GM12878 (cell line): ENCODE measurements around the gene TCF25. TPM values are rescaled to one million over a fixed set of nuclear protein-coding genes. Genes with fewer than 3 reads are reported as not detected.

Experiments
- ATAC-seq: fragments of 200-7000 bp; cut with Tn5 transposase; 3 replicates; pipeline ENCODE4 v1.9.1; 2020; ENCODE audit warnings: mild to moderate bottlenecking, moderate library complexity
- BruUV-seq: library from RNA; stranded (reverse); fragments of 400-500 nt; replicated peaks from 2 replicates; lab custom pipeline; 2021; lab: Mats Ljungman, UMichigan
- CTCF ChIA-PET: fragments of 300-600 bp; sonication (Branson Sonifier 250); formaldehyde crosslinking; extraction: SDS; loops from one replicate; lab custom pipeline; 2021; ENCODE audit warnings: inconsistent platforms; lab: Yijun Ruan, JAX
- POLR2A ChIA-PET: fragments of 350-600 bp; formaldehyde crosslinking; extraction: SDS; loops from one replicate; lab custom pipeline; 2021; ENCODE audit warnings: inconsistent platforms; lab: Charles Lee
- RAD21 ChIA-PET: fragments of 300-600 bp; sonication (Branson Sonifier 250); formaldehyde crosslinking; loops from one replicate; lab custom pipeline; 2023; ENCODE audit warnings: antibody characterized with exemption; ENCODE audit not compliant: unreplicated experiment; lab: Charles Lee
- SMC1A ChIA-PET: fragments of 300-600 bp; sonication (Branson Sonifier 250); formaldehyde crosslinking; loops from one replicate; lab custom pipeline; 2023; ENCODE audit not compliant: unreplicated experiment, uncharacterized antibody; lab: Charles Lee
- DNase-seq: peaks from one replicate; pipeline ENCODE4 v3.0.0-alpha.2; 2011; ENCODE audit warnings: low read depth, low spot score
- FAIRE-seq: peaks from 3 replicates; lab custom pipeline; 2011; peaks lifted over from hg19 to GRCh38; lab: Jason Lieb, UNC
- H2AFZ ChIP-seq: 2 replicates; pipeline ENCODE4 v1.6.0; 2011; ENCODE audit warnings: low read depth, low read length, control low read depth; ENCODE audit not compliant: control insufficient read depth
- H3K27ac ChIP-seq: 2 replicates; pipeline ENCODE4 v1.5.1; 2011; ENCODE audit warnings: control low read depth; ENCODE audit not compliant: control insufficient read depth, insufficient read depth
- H3K27me3 ChIP-seq, 2 experiments: replicated peaks in 1 of 2; 2 replicates each; pipeline versions ENCODE4 v1.6.0 to v1.6.1; 2011; ENCODE audit warnings: low read length in 1 of 2; ENCODE audit not compliant: control insufficient read depth in 2 of 2, insufficient read depth in 2 of 2
- H3K36me3 ChIP-seq, 2 experiments: 2 replicates each; pipeline ENCODE4 v1.5.1; 2011; ENCODE audit warnings: low read length in 1 of 2; ENCODE audit not compliant: control insufficient read depth in 2 of 2, insufficient read depth in 2 of 2
- H3K4me1 ChIP-seq: 2 replicates; pipeline ENCODE4 v1.6.1; 2011; ENCODE audit warnings: mild to moderate bottlenecking, low read length, moderate library complexity, mixed read lengths; ENCODE audit not compliant: control insufficient read depth, insufficient read depth
- H3K4me2 ChIP-seq: 2 replicates; pipeline ENCODE4 v1.6.0; 2011; ENCODE audit warnings: control low read depth; ENCODE audit not compliant: control insufficient read depth, insufficient read depth
- H3K4me3 ChIP-seq: fragments of 200-600 bp; sonication (generic); 2 replicates; pipeline ENCODE4 v1.5.1; 2016
- H3K79me2 ChIP-seq: 2 replicates; pipeline ENCODE4 v1.6.0; 2011; ENCODE audit warnings: low read length; ENCODE audit not compliant: control insufficient read depth, insufficient read depth
- H3K9ac ChIP-seq: 2 replicates; pipeline ENCODE4 v1.8.0; 2011; ENCODE audit warnings: low read length, control low read depth, mixed read lengths; ENCODE audit not compliant: control insufficient read depth, insufficient read depth
- H3K9me3 ChIP-seq: replicated peaks from 3 replicates; pipeline ENCODE4 v1.5.1; 2011; ENCODE audit warnings: mild to moderate bottlenecking, low read length; ENCODE audit not compliant: control insufficient read depth, insufficient read depth
- H4K20me1 ChIP-seq: 2 replicates; pipeline ENCODE4 v1.6.0; 2011; ENCODE audit not compliant: control insufficient read depth, insufficient read depth
- SMAD1 ChIP-seq: fragments of 450-650 bp; IDR thresholded peaks from 2 replicates; pipeline ENCODE4 v1.6.1; 2018; ENCODE audit warnings: mild to moderate bottlenecking, low read depth; ENCODE audit not compliant: partially characterized antibody
- WGBS: methylation state at CpG from one replicate; pipeline ENCODE4 v1.1.6; 2016; ENCODE audit warnings: low lambda C conversion rate; ENCODE audit not compliant: insufficient replicate concordance, insufficient coverage; ENCODE audit errors: missing lambda C conversion rate; 5-methylcytosine and 5-hydroxymethylcytosine counted together
- in situ Hi-C: fragments of 300-500 bp; cut with MboI; formaldehyde crosslinking; loops from 9 replicates; pipeline ENCODE4 v1.14.3; 2018; ENCODE audit warnings: mixed read lengths
- intact Hi-C: fragments of 100-400 bp; cut with micrococcal nuclease; formaldehyde crosslinking; loops from one replicate; pipeline ENCODE4 v1.14.2; 2022; ENCODE audit not compliant: unreplicated experiment
- polyA plus RNA-seq, 11 experiments: library from polyadenylated mRNA; depleted of rRNA in 4 of 11; unstranded in 6 of 11; stranded (reverse) in 5 of 11; fragments of >200 nt; fragmentation: Nextera tagmentation in 4 of 11; fragmentation: Illumina TruSeq in 1 of 11; extraction: Ambion mirVana in 4 of 11; extraction: Trizol in 1 of 11; gene quantifications; 1 replicate in 1 of 11; 2 replicates in 10 of 11; pipeline versions ENCODE4 v1.2.1 to v1.2.3, GENCODE V29; 2011 to 2016; ENCODE audit warnings: inconsistent platforms in 2 of 11, missing spikeins in 2 of 11, low read depth in 1 of 11
- total RNA-seq, 4 experiments: library from RNA; depleted of rRNA in 3 of 4; stranded (reverse); fragments of >200 nt in 3 of 4; fragmentation: Illumina TruSeq in 1 of 4; extraction: Trizol in 1 of 4; gene quantifications; 2 replicates each; pipeline versions ENCODE4 v1.2.1 to v1.2.3, GENCODE V29; 2013 to 2021
- TF ChIP-seq, protein P1 (sequence below): fragments of 450-650 bp; IDR thresholded peaks from 2 replicates; pipeline ENCODE4 v1.6.1; 2017; ENCODE audit warnings: mild to moderate bottlenecking, moderate library complexity

Gene TCF25
- total and polyA plus RNA-seq, 10 of the 15 experiments (the other 5 are each of a cell fraction or from before 2014, with no cell fraction given), result 8.4 to 130 (median 89.4) TPM

DNA sequence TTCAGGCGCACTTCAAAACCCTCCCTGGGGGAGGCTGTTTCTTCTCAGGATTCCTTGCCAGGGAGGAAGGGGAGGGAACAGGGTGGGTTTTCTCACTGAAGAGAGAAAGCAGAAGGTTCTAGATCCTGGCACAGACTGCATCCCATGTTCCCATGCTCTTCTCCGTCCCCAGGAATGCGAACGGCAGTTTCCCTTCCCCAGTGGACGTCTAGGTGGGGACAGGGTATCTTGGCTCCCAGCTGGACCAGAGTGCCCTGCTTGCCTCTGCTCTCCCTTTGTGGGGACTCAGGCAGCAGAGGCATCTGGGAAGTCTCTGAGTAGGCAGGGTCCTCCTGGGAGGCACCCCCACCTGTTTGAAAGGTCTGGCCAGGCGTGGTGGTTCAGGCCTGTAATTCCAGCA lies 3.0 kb upstream of the TCF25 start:
- intact Hi-C loops, result no loop called here
- H3K4me2 ChIP-seq, result no peak overlapping the region
- DNase-seq (no peak), FAIRE-seq (no peak), ATAC-seq (no peak)
- in situ Hi-C loops, result no loop called here
- H3K9me3 ChIP-seq, result peaks cover 1% of the 10 kb centered on the region; the same call in 2 of the 3 replicates
- no peak overlapping the region for H3K27ac ChIP-seq
- H3K9ac ChIP-seq, result no peak overlapping the region
- TF ChIP-seq SMAD1, result no peak
- TF ChIP-seq, protein P1, sequence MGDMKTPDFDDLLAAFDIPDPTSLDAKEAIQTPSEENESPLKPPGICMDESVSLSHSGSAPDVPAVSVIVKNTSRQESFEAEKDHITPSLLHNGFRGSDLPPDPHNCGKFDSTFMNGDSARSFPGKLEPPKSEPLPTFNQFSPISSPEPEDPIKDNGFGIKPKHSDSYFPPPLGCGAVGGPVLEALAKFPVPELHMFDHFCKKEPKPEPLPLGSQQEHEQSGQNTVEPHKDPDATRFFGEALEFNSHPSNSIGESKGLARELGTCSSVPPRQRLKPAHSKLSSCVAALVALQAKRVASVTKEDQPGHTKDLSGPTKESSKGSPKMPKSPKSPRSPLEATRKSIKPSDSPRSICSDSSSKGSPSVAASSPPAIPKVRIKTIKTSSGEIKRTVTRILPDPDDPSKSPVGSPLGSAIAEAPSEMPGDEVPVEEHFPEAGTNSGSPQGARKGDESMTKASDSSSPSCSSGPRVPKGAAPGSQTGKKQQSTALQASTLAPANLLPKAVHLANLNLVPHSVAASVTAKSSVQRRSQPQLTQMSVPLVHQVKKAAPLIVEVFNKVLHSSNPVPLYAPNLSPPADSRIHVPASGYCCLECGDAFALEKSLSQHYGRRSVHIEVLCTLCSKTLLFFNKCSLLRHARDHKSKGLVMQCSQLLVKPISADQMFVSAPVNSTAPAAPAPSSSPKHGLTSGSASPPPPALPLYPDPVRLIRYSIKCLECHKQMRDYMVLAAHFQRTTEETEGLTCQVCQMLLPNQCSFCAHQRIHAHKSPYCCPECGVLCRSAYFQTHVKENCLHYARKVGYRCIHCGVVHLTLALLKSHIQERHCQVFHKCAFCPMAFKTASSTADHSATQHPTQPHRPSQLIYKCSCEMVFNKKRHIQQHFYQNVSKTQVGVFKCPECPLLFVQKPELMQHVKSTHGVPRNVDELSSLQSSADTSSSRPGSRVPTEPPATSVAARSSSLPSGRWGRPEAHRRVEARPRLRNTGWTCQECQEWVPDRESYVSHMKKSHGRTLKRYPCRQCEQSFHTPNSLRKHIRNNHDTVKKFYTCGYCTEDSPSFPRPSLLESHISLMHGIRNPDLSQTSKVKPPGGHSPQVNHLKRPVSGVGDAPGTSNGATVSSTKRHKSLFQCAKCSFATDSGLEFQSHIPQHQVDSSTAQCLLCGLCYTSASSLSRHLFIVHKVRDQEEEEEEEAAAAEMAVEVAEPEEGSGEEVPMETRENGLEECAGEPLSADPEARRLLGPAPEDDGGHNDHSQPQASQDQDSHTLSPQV, result no peak
- no peak overlapping the region for H3K4me3 ChIP-seq
- ChIA-PET CTCF (interaction anchor here (1.1 to 3.5 kb wide), 2 partner anchors 10 to 164 kb away, joined by 3 to 19 read pairs; no protein-coding TSS in a partner anchor), SMC1A (no interaction called here), POLR2A (interaction anchor here (4.1 kb wide), 1 partner anchor 8 kb away, joined by 49 read pairs; no protein-coding TSS in a partner anchor), RAD21 (no interaction called here)
- peaks cover 18% of the 10 kb centered on the region for H3K79me2 ChIP-seq
- no peaks in the 10 kb centered on the region for H3K27me3 ChIP-seq
- H3K36me3 ChIP-seq, result peaks cover 0 to 3% of the 10 kb centered on the region in 2 experiments; a peak in 1 of 4 replicates
- H2AFZ ChIP-seq, result no peak overlapping the region
- whole genome bisulfite sequencing, result 85% methylated on average over 6 of the region's 6 CpGs
- peaks cover 3% of the 10 kb centered on the region for H4K20me1 ChIP-seq
- peaks cover 15% of the 10 kb centered on the region for H3K4me1 ChIP-seq
- no TSS peak for BruUV-seq
